GM12874 (cell line): ENCODE measurements around the gene IL1RAPL2.

Experiments used
- CTCF ChIP-seq: IDR thresholded peaks from 2 replicates; pipeline ENCODE4 v1.5.1; 2011; ENCODE audit warnings: low read depth, mild to moderate bottlenecking, control low read depth, low read length, moderate library complexity; ENCODE audit not compliant: insufficient read depth

The IL1RAPL2 gene

GRCh38 chrX:104922206-104922621, 356.2 kb downstream of the IL1RAPL2 start:
- peak; percentile 91 for TF ChIP-seq CTCF

- no peak for TF ChIP-seq CTCF
Observed at GRCh38 chrX:104929324-104929723, 363.3 kb downstream of the IL1RAPL2 start.

GRCh38 chrX:104935581-104935980, 369.6 kb downstream of the IL1RAPL2 start:
- no peak for TF ChIP-seq CTCF

GRCh38 chrX:104953251-104953650, 387.3 kb downstream of the IL1RAPL2 start:
- no peak for TF ChIP-seq CTCF

- no peak for TF ChIP-seq CTCF
Observed at GRCh38 chrX:104961926-104962325, 395.9 kb downstream of the IL1RAPL2 start.

- no peak for TF ChIP-seq CTCF
Observed at GRCh38 chrX:104968241-104968640, 402.2 kb downstream of the IL1RAPL2 start.

- no peak for TF ChIP-seq CTCF
Observed at GRCh38 chrX:104972737-104973136, 406.7 kb downstream of the IL1RAPL2 start.

- no peak for TF ChIP-seq CTCF
Observed at GRCh38 chrX:104987063-104987462, 421.1 kb downstream of the IL1RAPL2 start.
